GM21737 (cell line): ENCODE data around the gene HS3ST3B1.
A peak's percentile ranks its signal among the peaks of the same experiment; 100 is the strongest.

Experiments
- ATAC-seq: cut with Tn5 transposase; IDR thresholded peaks from one replicate; pipeline ENCODE4 v1.9.1; 2021; ENCODE audit warnings: mild to moderate bottlenecking, moderate library complexity; ENCODE audit not compliant: unreplicated experiment

The HS3ST3B1 gene

GRCh38 chr17:14302431-14303099, 1.7 kb downstream of the HS3ST3B1 start:
- ATAC-seq = peak; percentile 47

- no peak for ATAC-seq
Observed at GRCh38 chr17:14303343-14304221, 2.7 kb downstream of the HS3ST3B1 start.

GRCh38 chr17:14304222-14304772, 3.4 kb downstream of the HS3ST3B1 start:
- ATAC-seq = no peak

GRCh38 chr17:14304773-14305517, 4.1 kb downstream of the HS3ST3B1 start:
- ATAC-seq = no peak

- no peak for ATAC-seq
Observed at GRCh38 chr17:14305785-14306496, 5.1 kb downstream of the HS3ST3B1 start.

GRCh38 chr17:14306596-14306995, 5.7 kb downstream of the HS3ST3B1 start:
- ATAC-seq = no peak

- ATAC-seq = no peak
Observed at GRCh38 chr17:14307560-14308024, 6.7 kb downstream of the HS3ST3B1 start.

- no peak for ATAC-seq
Observed at GRCh38 chr17:14308636-14308964, 7.7 kb downstream of the HS3ST3B1 start.

GRCh38 chr17:14308965-14309879, 8.3 kb downstream of the HS3ST3B1 start:
- peak; percentile 81 for ATAC-seq

- no peak for ATAC-seq
Observed at GRCh38 chr17:14310101-14310500, 9.2 kb downstream of the HS3ST3B1 start.

- ATAC-seq = no peak
Observed at GRCh38 chr17:14310605-14311004, 9.7 kb downstream of the HS3ST3B1 start.

- ATAC-seq = no peak
Observed at GRCh38 chr17:14311186-14311705, 10.4 kb downstream of the HS3ST3B1 start.

GRCh38 chr17:14311981-14312380, 11.1 kb downstream of the HS3ST3B1 start:
- no peak for ATAC-seq

GRCh38 chr17:14312522-14312921, 11.6 kb downstream of the HS3ST3B1 start:
- ATAC-seq = no peak

- no peak for ATAC-seq
Observed at GRCh38 chr17:14316126-14316832, 15.4 kb downstream of the HS3ST3B1 start.

- ATAC-seq = no peak
Observed at GRCh38 chr17:14317383-14317782, 16.5 kb downstream of the HS3ST3B1 start.

GRCh38 chr17:14318109-14318917, 17.4 kb downstream of the HS3ST3B1 start:
- ATAC-seq = no peak

- no peak for ATAC-seq
Observed at GRCh38 chr17:14318918-14319205, 18.0 kb downstream of the HS3ST3B1 start.
